Measurements from ENCODE around the gene CTBP2. TPM values are rescaled to one million over a fixed set of nuclear protein-coding genes. Genes with fewer than 3 reads are reported as not detected.

Gene CTBP2
- total RNA-seq, 1 donor from 2014 or later, result 90.6 TPM

- Mint-ChIP-seq H3K36me3 (ENCODE audit: low read depth) (no peaks in the 10 kb centered on the region), H3K9me3 (ENCODE audit: low read depth) (no peaks in the 10 kb centered on the region), H3K27ac (ENCODE audit: unreplicated experiment) (peak overlapping the region; percentile 51), H3K4me3 (ENCODE audit: unreplicated experiment) (no peak overlapping the region), H3K27me3 (ENCODE audit: low read depth) (no peaks in the 10 kb centered on the region), H3K4me1 (ENCODE audit: low read depth) (peaks cover 38% of the 10 kb centered on the region)
- DNase-seq (ENCODE audit: low spot score), result peak; percentile 56
- no peak for TF ChIP-seq CTCF (IDR thresholded peaks at IDR 0.05)
Measured at GRCh38 chr10:125141150-125141859, 19.1 kb downstream of the CTBP2 start.

GRCh38 chr10:125140151-125140550, 20.2 kb downstream of the CTBP2 start:
- no peak overlapping the region for H3K27ac Mint-ChIP-seq (ENCODE audit: unreplicated experiment)
- no peak for TF ChIP-seq CTCF (IDR thresholded peaks at IDR 0.05)
- no peaks in the 10 kb centered on the region for H3K27me3 Mint-ChIP-seq (ENCODE audit: low read depth)
- H3K4me1 Mint-ChIP-seq (ENCODE audit: low read depth), result peaks cover 34% of the 10 kb centered on the region
- H3K9me3 Mint-ChIP-seq (ENCODE audit: low read depth), result no peaks in the 10 kb centered on the region
- DNase-seq (ENCODE audit: low spot score), result no peak
- H3K36me3 Mint-ChIP-seq (ENCODE audit: low read depth), result no peaks in the 10 kb centered on the region
- H3K4me3 Mint-ChIP-seq (ENCODE audit: unreplicated experiment), result no peak overlapping the region

DNA sequence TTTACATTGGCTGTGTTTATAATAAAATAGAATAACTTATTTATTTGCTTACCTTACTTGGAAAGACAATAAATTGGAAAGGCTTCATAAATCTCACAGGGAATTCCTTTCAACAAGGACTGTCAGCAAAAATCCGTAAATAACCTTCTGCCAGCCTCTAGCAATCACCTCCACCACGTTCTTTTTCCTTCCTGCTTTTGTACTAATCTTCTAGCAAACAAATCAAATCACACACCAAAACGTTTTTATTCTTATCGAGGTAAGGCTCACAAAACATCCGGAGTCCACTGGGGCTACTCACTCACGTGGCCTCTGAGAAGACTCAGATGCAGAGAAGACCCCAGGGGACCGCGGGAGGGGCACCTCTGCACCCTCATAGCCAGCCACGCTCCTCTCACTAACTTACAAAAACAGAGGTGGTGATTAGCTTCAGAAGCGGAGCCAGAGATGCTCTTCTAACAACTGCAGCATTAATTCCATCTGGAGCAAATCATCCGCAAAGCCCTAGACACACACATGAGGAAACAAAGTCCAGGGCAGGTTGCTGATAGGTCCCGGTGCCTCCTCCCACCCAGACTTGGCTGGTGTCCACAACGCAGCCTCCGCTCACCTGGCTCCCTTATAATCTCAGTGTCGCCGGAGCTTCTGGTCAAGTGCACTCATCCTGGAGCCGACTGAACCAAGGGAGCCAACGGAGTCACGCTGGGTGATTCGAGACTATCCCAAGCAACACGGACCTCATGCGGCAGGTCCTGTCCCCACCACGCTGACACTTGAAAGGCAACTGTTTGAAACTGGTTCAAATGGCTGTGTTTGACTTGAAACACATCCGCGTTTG, 22.5 kb downstream of the CTBP2 start:
- TF ChIP-seq CTCF (IDR thresholded peaks at IDR 0.05), result no peak
- Mint-ChIP-seq H3K4me3 (ENCODE audit: unreplicated experiment) (no peak overlapping the region), H3K9me3 (ENCODE audit: low read depth) (no peaks in the 10 kb centered on the region), H3K4me1 (ENCODE audit: low read depth) (peaks cover 25% of the 10 kb centered on the region), H3K27me3 (ENCODE audit: low read depth) (no peaks in the 10 kb centered on the region), H3K27ac (ENCODE audit: unreplicated experiment) (peak overlapping the region; percentile 49), H3K36me3 (ENCODE audit: low read depth) (no peaks in the 10 kb centered on the region)
- DNase-seq (ENCODE audit: low spot score), result peak; percentile 56

DNA sequence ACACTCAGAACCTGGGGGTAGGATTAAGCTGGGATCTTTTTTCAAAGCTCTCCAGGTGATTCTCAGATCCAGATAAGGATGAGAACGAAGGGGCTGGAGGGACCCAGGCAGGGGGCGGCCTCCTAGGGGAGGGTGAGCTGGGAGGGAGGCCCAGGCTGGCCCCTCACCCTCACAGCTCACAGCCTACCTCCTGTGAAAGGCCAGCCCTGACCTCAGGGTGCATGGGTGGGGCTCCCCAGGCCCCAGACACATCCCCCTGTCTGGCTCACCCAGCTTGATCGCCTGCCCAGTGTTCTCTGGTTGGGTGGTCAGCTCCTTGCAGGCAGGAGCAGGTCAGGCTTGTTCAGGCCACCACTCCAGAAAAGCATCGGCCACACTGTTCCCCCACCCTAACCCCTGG, 24.3 kb downstream of the CTBP2 start:
- H3K4me1 Mint-ChIP-seq (ENCODE audit: low read depth), result peaks cover 23% of the 10 kb centered on the region
- peak; percentile 57 for DNase-seq (ENCODE audit: low spot score)
- peaks cover 9% of the 10 kb centered on the region for H3K36me3 Mint-ChIP-seq (ENCODE audit: low read depth)
- no peaks in the 10 kb centered on the region for H3K27me3 Mint-ChIP-seq (ENCODE audit: low read depth)
- no peak overlapping the region for H3K27ac Mint-ChIP-seq (ENCODE audit: unreplicated experiment)
- no peak for TF ChIP-seq CTCF (IDR thresholded peaks at IDR 0.05)
- peaks cover 7% of the 10 kb centered on the region for H3K9me3 Mint-ChIP-seq (ENCODE audit: low read depth)
- H3K4me3 Mint-ChIP-seq (ENCODE audit: unreplicated experiment), result no peak overlapping the region

- no peak for TF ChIP-seq CTCF (IDR thresholded peaks at IDR 0.05)
- no peak for DNase-seq (ENCODE audit: low spot score)
- H3K36me3 Mint-ChIP-seq (ENCODE audit: low read depth), result peaks cover 11% of the 10 kb centered on the region
- H3K4me3 Mint-ChIP-seq (ENCODE audit: unreplicated experiment), result no peak overlapping the region
- no peaks in the 10 kb centered on the region for H3K27me3 Mint-ChIP-seq (ENCODE audit: low read depth)
- H3K9me3 Mint-ChIP-seq (ENCODE audit: low read depth), result peaks cover 7% of the 10 kb centered on the region
- peaks cover 23% of the 10 kb centered on the region for H3K4me1 Mint-ChIP-seq (ENCODE audit: low read depth)
- H3K27ac Mint-ChIP-seq (ENCODE audit: unreplicated experiment), result no peak overlapping the region
Measured at GRCh38 chr10:125135771-125136035, 24.7 kb downstream of the CTBP2 start.
